Keratinocyte (primary cell): ENCODE measurements around the gene TNFRSF17.

ENCODE experiments used
- CTCF ChIP-seq, 3 experiments: IDR thresholded peaks in 1 of 3; conservative IDR thresholded peaks in 1 of 3; optimal IDR thresholded peaks in 1 of 3; 2 replicates in 2 of 3; 3 replicates in 1 of 3; pipeline versions ENCODE3 to v1.5.1; 2011; ENCODE audit warnings: low read length in 3 of 3, mild to moderate bottlenecking in 3 of 3, moderate library complexity in 2 of 3, control low read depth in 1 of 3, inconsistent platforms in 1 of 3; ENCODE audit not compliant: insufficient read depth in 2 of 3; ENCODE audit errors: extremely low read depth in 1 of 3
- EZH2 ChIP-seq: IDR thresholded peaks from one replicate; pipeline ENCODE4 v1.6.1; 2012; ENCODE audit warnings: inconsistent platforms, mild to moderate bottlenecking, low read length, moderate library complexity

- TF ChIP-seq EZH2 (no peak), CTCF (optimal IDR thresholded peaks at IDR 0.05 in 1 of 3, IDR thresholded peaks at IDR 0.05 in 1 of 3, conservative IDR thresholded peaks at IDR 0.05 in 1 of 3; ENCODE audit: extremely low read depth in 1 of 3, insufficient read depth in 2 of 3, low read length in 3 of 3) (no peak)
Measured at GRCh38 chr16:11988258-11988978, 23.4 kb downstream of the TNFRSF17 start.
